ENCODE measurements around the gene CCN6. TPM values are rescaled to one million over a fixed set of nuclear protein-coding genes. Genes with fewer than 3 reads are reported as not detected.

The CCN6 gene
- total RNA-seq, 1 experiment from 2014 or later: not detected

- Histone ChIP-seq H2AFZ (ENCODE audit: low read length) (no peak overlapping the region), H3K23ac (ENCODE audit: insufficient read length, low read depth, low read length) (no peak overlapping the region), H2BK20ac (ENCODE audit: low read depth, low read length, poor library complexity, severe bottlenecking) (no peak overlapping the region), H3K18ac (ENCODE audit: insufficient read length, low read depth, low read length) (no peak overlapping the region), H3K9ac (ENCODE audit: extremely low read depth, insufficient read length, low read length) (no peak overlapping the region), H3K4ac (ENCODE audit: low read depth, low read length) (no peak overlapping the region), H3T11ph (ENCODE audit: low read length) (no peak overlapping the region), H2BK5ac (ENCODE audit: insufficient read length, low read length) (no peak overlapping the region), H2BK15ac (ENCODE audit: low read depth, low read length) (no peak overlapping the region), H2BK12ac (ENCODE audit: insufficient read length, low read depth, low read length) (no peak overlapping the region), H3K14ac (ENCODE audit: insufficient read depth, low read length) (no peak overlapping the region), H3K27me3 (ENCODE audit: insufficient read depth, low read length) (no peaks in the 10 kb centered on the region), H4K8ac (replicated peaks; ENCODE audit: insufficient read length, low read depth, low read length) (no peak overlapping the region), H3K79me1 (ENCODE audit: insufficient read depth, low read depth, low read length, poor library complexity, severe bottlenecking) (no peaks in the 10 kb centered on the region), H2BK120ac (ENCODE audit: low read depth, low read length, poor library complexity, severe bottlenecking) (no peak overlapping the region), H4K91ac (ENCODE audit: insufficient read length, low read depth, low read length) (no peak overlapping the region), H2AK5ac (ENCODE audit: insufficient read length, low read length) (no peak overlapping the region), H3K23me2 (ENCODE audit: insufficient read length, low read depth, low read length, poor library complexity, severe bottlenecking) (no peaks in the 10 kb centered on the region), H3K4me1 (ENCODE audit: insufficient read depth, low read length) (no peaks in the 10 kb centered on the region), H4K20me1 (ENCODE audit: control insufficient read depth, insufficient read depth, insufficient read length) (no peaks in the 10 kb centered on the region), H4K5ac (ENCODE audit: insufficient read length, low read depth, low read length) (no peak overlapping the region), H3K27ac (ENCODE audit: insufficient read length, low read depth, low read length) (no peak overlapping the region), H3K4me2 (ENCODE audit: insufficient read depth, insufficient read length, low read length) (no peak overlapping the region), H3K79me2 (ENCODE audit: insufficient read depth, low read length) (no peaks in the 10 kb centered on the region), H3K56ac (ENCODE audit: insufficient read length, low read depth, low read length) (no peak overlapping the region), H3K9me3 (ENCODE audit: control insufficient read depth, low read depth, low read length) (no peaks in the 10 kb centered on the region)
- Mint-ChIP-seq H3K27me3 (ENCODE audit: low read depth) (no peaks in the 10 kb centered on the region; the same call in none of the 2 replicates), H3K27ac (peak overlapping the region in 1 of 3 experiments; percentile 59; a peak in 1 of 7 replicates), H3K4me1 (peaks cover 0 to 3% of the 10 kb centered on the region in 2 experiments; a peak in 2 of 4 replicates), H3K4me3 (no peak overlapping the region), H3K9me3 (no peaks in the 10 kb centered on the region), H3K36me3 (ENCODE audit: insufficient read depth in 1 of 3, low read depth in 3 of 3) (no peaks in the 10 kb centered on the region)
- no CpG with 5 or more reads among the region's 7 CpGs for WGBS (ENCODE audit: extremely low coverage, insufficient read length, low lambda C conversion rate)
- no peak for DNase-seq
- TF ChIP-seq CTCF (conservative IDR thresholded peaks at IDR 0.05): no peak
Measured at GRCh38 chr6:112017760-112018537, 36.0 kb upstream of the CCN6 start.
